Liver (tissue), 9 donors: ENCODE measurements around the gene CSNK1E. TPM values are rescaled to one million over a fixed set of nuclear protein-coding genes. Genes with fewer than 3 reads are reported as not detected.
A peak's percentile ranks its signal among the peaks of the same experiment; 100 is the strongest.

Experiments used
- DNase-seq: peaks from one replicate; pipeline ENCODE4 v3.0.0-alpha.2; 2017; ENCODE audit warnings: low spot score
- H3K27ac ChIP-seq, 2 donors: one replicate each; pipeline ENCODE4 v1.7.0; 2013; ENCODE audit warnings: inconsistent platforms in 2 of 2, low read length in 2 of 2, control low read depth in 1 of 2, low read depth in 1 of 2, mild to moderate bottlenecking in 1 of 2
- H3K27me3 ChIP-seq, 4 donors: one replicate each; pipeline versions ENCODE4 v1.6.1 to v1.7.0; 2013; ENCODE audit warnings: low read length in 3 of 4, inconsistent platforms in 1 of 4, mild to moderate bottlenecking in 1 of 4, moderate library complexity in 1 of 4; ENCODE audit not compliant: control insufficient read depth in 4 of 4, insufficient read depth in 4 of 4
- H3K36me3 ChIP-seq, 4 donors: one replicate each; pipeline versions ENCODE4 v1.6.1 to v1.7.0; 2013; ENCODE audit warnings: low read length in 3 of 4, mild to moderate bottlenecking in 3 of 4, low read depth in 1 of 4, moderate library complexity in 1 of 4; ENCODE audit not compliant: control insufficient read depth in 4 of 4, insufficient read depth in 3 of 4
- H3K4me1 ChIP-seq, 4 donors: one replicate each; pipeline versions ENCODE4 v1.6.1 to v1.7.0; 2013; ENCODE audit warnings: low read length in 3 of 4, mild to moderate bottlenecking in 3 of 4, moderate library complexity in 1 of 4; ENCODE audit not compliant: control insufficient read depth in 4 of 4, insufficient read depth in 4 of 4
- H3K4me3 ChIP-seq, 3 donors: one replicate each; pipeline versions ENCODE4 v1.6.1 to v1.7.0; 2013; ENCODE audit warnings: low read length in 3 of 3, control low read depth in 1 of 3, low read depth in 1 of 3, mild to moderate bottlenecking in 1 of 3
- H3K9ac ChIP-seq, 2 donors: one replicate each; pipeline ENCODE4 v1.7.0; 2013; ENCODE audit warnings: low read length in 2 of 2, mild to moderate bottlenecking in 2 of 2, moderate library complexity in 2 of 2, control low read depth in 1 of 2, low read depth in 1 of 2
- H3K9me3 ChIP-seq, 4 donors: one replicate each; pipeline versions ENCODE4 v1.6.1 to v1.7.0; 2013; ENCODE audit warnings: low read length in 3 of 4; ENCODE audit not compliant: control insufficient read depth in 4 of 4
- ATF3 ChIP-seq: IDR thresholded peaks from 2 replicates; pipeline ENCODE4 v1.6.1; 2016; ENCODE audit warnings: antibody characterized with exemption
- CTCF ChIP-seq: fragments of 150-350 bp; IDR thresholded peaks from 2 replicates; pipeline ENCODE4 v1.5.1; 2017; ENCODE audit warnings: improper control_type of control experiment, low read depth, low read length; ENCODE audit not compliant: missing input control
- FOXA1 ChIP-seq: IDR thresholded peaks from 2 replicates; pipeline ENCODE4 v1.6.1; 2016; ENCODE audit warnings: antibody characterized with exemption
- GABPA ChIP-seq, 2 donors: IDR thresholded peaks in 1 of 2; conservative IDR thresholded peaks in 1 of 2; 2 replicates each; pipeline ENCODE4 v1.6.1; 2016; ENCODE audit warnings: antibody characterized with exemption in 2 of 2, mild to moderate bottlenecking in 1 of 2, moderate library complexity in 1 of 2
- HNF4A ChIP-seq, 2 donors: conservative IDR thresholded peaks; 2 replicates each; pipeline ENCODE4 v1.6.1; 2016; ENCODE audit warnings: antibody characterized with exemption in 2 of 2, mild to moderate bottlenecking in 2 of 2
- MAX ChIP-seq: IDR thresholded peaks from 2 replicates; pipeline ENCODE4 v1.6.1; 2016; ENCODE audit warnings: antibody characterized with exemption
- RAD21 ChIP-seq, 2 donors: IDR thresholded peaks; 2 replicates each; pipeline ENCODE4 v1.6.1; 2016; ENCODE audit warnings: antibody characterized with exemption in 2 of 2, mild to moderate bottlenecking in 2 of 2
- REST ChIP-seq: IDR thresholded peaks from 2 replicates; pipeline ENCODE4 v1.6.1; 2016; ENCODE audit warnings: antibody characterized with exemption, mild to moderate bottlenecking
- SP1 ChIP-seq: IDR thresholded peaks from 2 replicates; pipeline ENCODE4 v1.6.1; 2018; ENCODE audit warnings: antibody characterized with exemption, mild to moderate bottlenecking
- TAF1 ChIP-seq: conservative IDR thresholded peaks from 2 replicates; pipeline ENCODE4 v1.6.1; 2016; ENCODE audit warnings: antibody characterized with exemption, mild to moderate bottlenecking
- YY1 ChIP-seq: IDR thresholded peaks from 2 replicates; pipeline ENCODE4 v1.6.1; 2016; ENCODE audit warnings: antibody characterized with exemption, mild to moderate bottlenecking
- ZBTB33 ChIP-seq: IDR thresholded peaks from 2 replicates; pipeline ENCODE4 v1.6.1; 2016; ENCODE audit warnings: antibody characterized with exemption
- WGBS: extraction: QIAGEN DNeasy Blood & Tissue Kit; methylation state at CpG from one replicate; pipeline ENCODE4 v1.1.7; 2013; 5-methylcytosine and 5-hydroxymethylcytosine counted together
- polyA plus RNA-seq, 2 donors: library from polyadenylated mRNA; stranded (reverse) in 1 of 2; unstranded in 1 of 2; fragments of 200-250 nt in 1 of 2; fragments of >200 nt in 1 of 2; fragmentation: Nextera tagmentation in 1 of 2; extraction: Ambion mirVana in 1 of 2; gene quantifications; one replicate each; pipeline versions ENCODE4 v1.2.1 to v1.2.3, GENCODE V29; 2013 to 2015
- total RNA-seq, 2 donors: library from RNA; depleted of rRNA; stranded (reverse); fragments of >200 nt; gene quantifications; one replicate each; pipeline ENCODE4 v1.2.3, GENCODE V29; 2014
- donor health status: healthy.
- donor health status: healthy.
- donor health status: healthy.
- donor health status: healthy.
- donor health status: healthy.

CSNK1E gene
- total and polyA plus RNA-seq, 4 donors: 8.4 to 27.4 (median 13.7) TPM

GRCh38 chr22:38266120-38266519 is 51.1 kb downstream of the CSNK1E start:
- TF ChIP-seq GABPA (IDR thresholded peaks at IDR 0.05 in 1 of 2, conservative IDR thresholded peaks at IDR 0.05 in 1 of 2): no peak
- TF ChIP-seq CTCF: no peak
- TF ChIP-seq HNF4A (conservative IDR thresholded peaks at IDR 0.05): no peak
- TF ChIP-seq REST: no peak
- no peak for TF ChIP-seq SP1
- TF ChIP-seq RAD21 (IDR thresholded peaks at IDR 0.05): no peak
- H3K9ac ChIP-seq: no peak overlapping the region
- peaks cover 0 to 2% (median 0%) of the 10 kb centered on the region in 4 donors for H3K36me3 ChIP-seq
- peak overlapping the region; percentile 13 to 29 for H3K27ac ChIP-seq
- DNase-seq: no peak
- no peaks in the 10 kb centered on the region for H3K27me3 ChIP-seq
- no peaks in the 10 kb centered on the region for H3K9me3 ChIP-seq
- WGBS: 76% methylated on average over 8 of the region's 8 CpGs
- H3K4me3 ChIP-seq: no peak overlapping the region
- peaks cover 0 to 6% (median 3%) of the 10 kb centered on the region in 4 donors for H3K4me1 ChIP-seq

GRCh38 chr22:38264322-38264843 is 52.9 kb downstream of the CSNK1E start:
- no peak for DNase-seq
- no peaks in the 10 kb centered on the region for H3K36me3 ChIP-seq
- H3K4me1 ChIP-seq: peaks cover 0 to 14% (median 1%) of the 10 kb centered on the region in 4 donors
- H3K9ac ChIP-seq: no peak overlapping the region
- H3K27ac ChIP-seq: no peak overlapping the region
- no peaks in the 10 kb centered on the region for H3K9me3 ChIP-seq
- no peaks in the 10 kb centered on the region for H3K27me3 ChIP-seq
- WGBS: 93% methylated on average over 6 of the region's 6 CpGs
- no peak overlapping the region for H3K4me3 ChIP-seq
- TF ChIP-seq ZBTB33 (no peak), SP1 (no peak), TAF1 (no peak), FOXA1 (no peak), ATF3 (no peak), YY1 (no peak), CTCF (no peak), MAX (no peak), RAD21 (IDR thresholded peaks at IDR 0.05) (no peak)
